HUDEP-2 (cell line): ENCODE data around the gene SMAD3.

Experiments
- DNase-seq, 76 experiments: peaks; one replicate each; lab custom pipeline; 2025; ENCODE audit not compliant: unreplicated experiment in 76 of 76; lab: John Stamatoyannopoulos, UW

SMAD3 gene

GRCh38 chr15:67080118-67080899 is 14.9 kb downstream of the SMAD3 start:
- peak in 7 of 76 experiments; percentile 8 to 34 (median 24) for DNase-seq

GRCh38 chr15:67080900-67081431 is 15.6 kb downstream of the SMAD3 start:
- peak in 67 of 76 experiments; percentile 15 to 75 (median 49) for DNase-seq

DNA sequence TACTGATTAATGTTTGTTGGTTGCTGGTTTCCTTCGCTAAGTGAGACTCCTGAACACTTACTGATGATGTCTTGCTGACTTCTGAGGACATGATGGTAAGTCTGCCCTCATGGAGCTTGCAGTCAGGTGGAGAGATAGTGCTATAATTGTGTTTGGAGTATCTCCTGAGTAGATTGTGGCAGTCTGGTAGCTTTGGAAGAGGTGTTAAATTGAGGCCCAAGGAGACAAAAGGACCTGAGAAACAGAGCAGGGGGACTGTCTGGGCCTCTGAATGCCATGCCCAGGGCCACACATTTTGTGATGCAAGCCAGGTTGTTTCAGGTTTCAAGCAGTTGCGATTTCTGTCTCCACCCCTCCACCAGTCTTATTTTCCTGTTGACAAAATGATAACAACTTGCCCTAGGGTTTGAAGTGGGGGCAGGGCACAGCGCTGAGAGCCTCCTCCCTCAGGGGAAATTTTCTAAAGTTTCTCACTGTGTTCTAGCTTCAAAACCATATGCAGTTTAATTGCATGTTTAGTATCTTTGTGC is 16.7 kb downstream of the SMAD3 start:
- DNase-seq: peak in 46 of 76 experiments; percentile 10 to 66 (median 34)

- no peak for DNase-seq
Measured at GRCh38 chr15:67083135-67083762, 17.8 kb downstream of the SMAD3 start.

GRCh38 chr15:67084561-67084960 is 19.2 kb downstream of the SMAD3 start:
- no peak for DNase-seq

DNA sequence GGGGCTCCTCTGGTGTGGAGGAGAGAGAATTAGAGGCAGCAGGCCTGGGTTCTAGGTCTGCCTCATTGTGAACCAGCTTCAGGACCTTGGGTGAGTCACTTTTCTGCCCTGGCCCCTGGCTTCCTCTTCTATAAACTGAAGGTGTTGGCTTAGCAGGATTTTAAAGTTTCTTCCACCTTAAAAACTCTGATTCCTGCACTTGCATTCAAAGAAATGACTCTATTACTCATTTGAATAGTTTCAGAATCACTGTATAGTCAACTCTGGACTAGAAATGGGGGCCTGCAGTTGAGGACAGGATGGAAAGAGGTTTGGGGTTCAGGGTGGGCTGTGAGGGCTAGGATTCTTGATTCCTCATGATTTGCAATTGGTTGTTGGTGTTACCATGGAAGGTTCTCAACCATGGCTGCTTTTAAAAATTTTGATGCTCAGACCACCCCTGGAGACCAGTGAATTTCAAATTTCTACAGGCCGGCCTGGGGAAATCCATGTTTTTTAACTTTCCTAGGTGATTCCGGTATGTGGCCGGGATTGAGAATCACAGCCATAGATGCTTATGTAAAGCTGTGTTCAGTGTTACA is 19.9 kb downstream of the SMAD3 start:
- no peak for DNase-seq

DNA sequence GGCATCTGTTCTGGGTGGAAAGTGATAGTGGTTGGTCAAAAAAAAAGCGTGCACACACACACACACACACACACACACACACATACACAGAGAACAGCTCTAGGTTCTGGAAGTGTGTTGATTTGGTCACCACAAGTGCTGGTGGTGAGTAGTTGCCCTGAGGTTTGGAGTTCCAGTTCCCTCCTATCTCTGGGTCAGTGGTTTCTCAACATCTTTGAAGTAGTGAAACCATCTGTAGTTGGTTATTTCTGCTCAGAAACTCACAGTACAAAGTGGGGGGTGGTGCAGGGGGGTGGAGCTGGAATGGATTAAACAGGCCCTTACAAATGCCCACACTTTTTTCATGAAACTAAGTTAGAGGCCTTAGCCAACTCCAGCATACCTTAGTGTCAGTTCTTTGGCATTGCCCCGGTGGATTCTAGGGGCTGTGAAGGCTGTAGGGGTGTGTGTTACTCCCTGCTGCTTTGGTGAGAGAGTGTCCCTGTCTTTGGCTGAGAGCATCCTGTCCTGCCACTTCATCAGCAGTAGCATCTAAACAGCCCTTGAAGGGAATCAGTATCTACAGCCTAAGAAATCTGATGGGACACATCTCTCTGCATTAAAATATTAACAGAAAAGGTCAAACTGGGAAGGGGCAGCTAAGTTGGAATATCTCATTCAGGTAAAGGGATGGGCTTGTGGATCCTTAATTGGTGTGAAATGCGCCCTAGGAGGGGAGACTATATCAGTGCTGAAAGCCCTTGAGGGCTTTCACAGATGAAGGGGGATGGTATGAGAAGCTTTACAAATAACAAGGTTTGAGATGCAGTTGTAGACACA is 20.6 kb downstream of the SMAD3 start:
- no peak for DNase-seq

- no peak for DNase-seq
Measured at GRCh38 chr15:67086637-67086914, 21.2 kb downstream of the SMAD3 start.

DNA sequence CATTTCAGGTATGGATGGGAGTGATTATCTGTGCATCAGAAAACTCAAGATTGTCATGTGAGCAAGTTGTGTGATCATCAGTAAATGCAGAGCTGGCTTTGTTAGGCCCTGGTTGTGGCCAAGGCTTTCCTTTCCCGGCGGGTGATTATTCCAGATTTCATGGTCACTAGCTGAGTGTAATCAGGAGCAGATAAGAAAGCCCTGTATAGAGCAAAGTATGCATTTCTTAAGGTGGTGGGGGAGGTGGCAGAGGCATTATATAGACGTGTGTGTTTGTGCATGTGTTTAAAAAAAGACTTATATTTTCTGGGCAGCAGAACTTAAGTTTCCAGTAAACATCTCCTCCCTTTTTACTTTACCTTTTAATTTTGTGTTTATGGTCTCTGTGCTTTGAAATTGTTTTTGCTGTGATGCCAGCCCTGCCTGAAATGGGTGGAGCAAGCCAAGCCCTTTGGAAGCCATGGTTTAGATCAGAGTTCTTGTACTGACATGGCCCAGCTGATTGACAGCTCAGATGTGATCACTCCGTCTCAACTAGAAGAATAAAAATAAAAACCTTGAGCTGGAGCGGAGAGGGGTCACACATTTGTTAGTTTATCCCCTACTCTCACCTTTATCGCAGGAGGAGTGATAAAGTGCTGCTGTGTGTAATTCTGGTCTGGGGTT is 22.2 kb downstream of the SMAD3 start:
- peak in 2 of 76 experiments; percentile 6 to 26 for DNase-seq

DNA sequence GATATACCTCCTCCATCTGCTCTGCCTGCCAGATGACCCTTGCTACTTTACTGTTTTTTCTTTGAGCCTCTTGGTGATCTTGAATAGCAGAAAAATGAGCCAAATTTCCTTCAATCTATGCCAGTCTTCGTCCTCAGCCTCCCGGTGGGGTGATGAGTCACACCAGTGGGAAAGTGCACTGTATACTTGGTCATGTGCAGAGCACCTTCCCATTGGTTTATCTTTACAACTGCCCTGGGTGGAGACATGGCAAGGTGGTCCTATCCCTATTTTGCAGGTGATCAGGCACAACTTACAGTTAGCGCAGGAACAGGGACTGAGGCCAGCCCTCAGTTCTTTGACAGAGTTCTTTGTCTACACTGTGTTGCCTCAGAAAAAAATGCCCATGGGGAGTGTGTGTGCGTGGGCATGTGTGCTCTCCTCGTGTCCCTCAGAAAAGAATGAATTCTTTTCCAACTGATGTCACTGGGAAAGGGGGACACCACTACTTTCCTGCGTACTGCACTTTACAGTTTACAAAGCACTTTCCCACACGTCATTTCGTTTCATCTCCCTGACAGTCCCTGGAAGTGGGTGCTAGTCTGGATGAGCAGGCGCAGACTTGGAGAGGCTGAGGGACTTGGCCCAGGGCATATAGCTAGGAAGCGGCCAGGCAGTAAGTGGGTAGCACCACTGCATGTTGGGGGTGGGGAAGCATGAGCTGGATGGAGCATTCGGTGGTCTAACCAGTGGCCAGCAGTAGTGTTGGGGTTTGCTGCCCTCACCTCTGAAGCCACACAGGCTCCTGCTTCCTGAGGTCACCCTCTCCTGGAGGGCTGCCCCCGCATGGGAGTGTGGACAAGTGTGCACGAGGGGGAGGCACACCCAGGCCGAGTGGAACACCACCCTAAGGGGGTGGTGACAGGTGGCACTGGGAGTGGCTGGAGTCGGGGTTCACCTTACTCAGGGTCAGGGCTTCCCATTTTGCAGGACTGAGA is 24.1 kb downstream of the SMAD3 start:
- peak in 4 of 76 experiments; percentile 16 to 33 (median 20) for DNase-seq

DNA sequence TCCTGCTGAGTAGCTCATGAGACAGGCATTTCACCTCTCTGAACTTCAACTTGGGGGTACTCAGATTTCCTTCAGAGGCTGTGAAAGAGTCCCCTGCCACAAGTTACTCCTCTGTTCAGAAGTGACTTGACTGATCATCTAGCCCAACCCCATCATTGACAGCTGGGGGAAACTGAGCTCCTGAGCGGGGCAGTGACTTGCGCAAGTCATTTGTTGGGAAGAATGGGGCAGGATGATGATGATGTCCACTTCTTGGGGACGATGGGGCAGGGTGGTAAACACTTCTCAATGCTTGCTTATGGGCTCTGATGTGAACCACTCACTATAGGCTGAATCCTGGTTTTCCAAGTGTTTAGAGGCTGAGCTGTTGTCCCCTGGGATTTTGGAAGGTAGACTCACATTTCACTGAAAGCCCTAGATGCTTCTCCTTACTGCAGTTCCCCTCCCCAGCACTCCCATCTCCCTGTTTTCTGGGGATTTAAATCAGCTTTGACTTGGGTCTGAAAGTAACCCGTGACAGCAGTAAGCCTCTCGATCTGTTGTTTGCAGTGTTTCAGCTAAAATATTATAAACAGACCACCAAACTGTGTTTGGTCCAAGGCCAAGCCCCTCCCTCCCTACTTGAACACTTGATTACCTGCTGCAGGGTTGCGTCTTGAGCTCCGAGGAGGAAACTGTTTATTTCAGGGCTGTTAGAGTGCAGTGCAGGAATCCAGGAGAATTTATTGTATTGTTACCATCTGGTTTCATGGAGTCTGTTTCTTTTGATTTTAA is 25.1 kb downstream of the SMAD3 start:
- DNase-seq: peak in 2 of 76 experiments; percentile 27 to 43

DNA sequence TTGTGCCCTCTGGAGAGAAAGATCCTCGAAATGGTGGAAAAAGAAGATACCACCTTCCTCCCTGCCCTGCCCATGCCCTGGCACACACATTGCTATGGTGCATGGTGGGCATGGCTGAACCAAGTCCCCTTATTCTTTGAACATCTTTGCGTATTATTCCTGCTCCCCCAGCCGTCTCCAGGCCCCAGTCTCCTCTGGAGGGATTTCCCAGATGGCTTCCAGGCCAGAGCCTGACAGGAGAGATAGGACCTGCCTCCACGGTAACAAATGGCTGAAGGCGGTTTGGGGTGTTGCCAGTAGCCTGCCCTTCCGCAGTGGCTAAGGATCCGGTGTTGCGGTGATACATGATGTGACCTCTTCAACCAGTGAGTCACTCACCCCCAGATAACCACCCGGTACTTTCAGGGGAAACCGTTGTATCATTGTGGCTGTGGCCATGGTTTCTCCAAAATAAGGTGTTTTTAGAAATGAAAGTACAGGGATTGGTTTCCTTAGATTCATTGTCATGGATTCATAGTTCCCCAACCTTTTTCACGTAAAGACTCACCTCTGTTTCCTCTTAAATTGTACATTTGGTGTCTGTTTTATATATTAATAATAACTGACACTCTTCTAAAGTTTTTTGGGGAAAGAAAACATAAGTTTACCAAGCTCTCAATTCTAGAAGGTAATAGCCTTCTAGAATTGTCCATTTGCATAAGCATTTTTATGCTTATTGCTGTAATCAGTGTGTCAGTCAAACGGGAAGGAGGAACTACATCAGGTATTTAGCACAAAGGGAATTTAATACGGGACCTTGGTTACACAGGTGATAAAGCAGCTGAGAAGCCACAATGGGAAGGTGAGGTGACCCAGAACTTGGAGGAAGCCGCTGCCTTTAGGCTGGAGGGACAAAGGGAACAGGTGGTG is 25.9 kb downstream of the SMAD3 start:
- DNase-seq: peak in 74 of 76 experiments; percentile 36 to 97 (median 90)

GRCh38 chr15:67091980-67092677 is 26.7 kb downstream of the SMAD3 start:
- peak in 4 of 76 experiments; percentile 11 to 16 (median 15) for DNase-seq

GRCh38 chr15:67092752-67093503 is 27.5 kb downstream of the SMAD3 start:
- no peak for DNase-seq

DNA sequence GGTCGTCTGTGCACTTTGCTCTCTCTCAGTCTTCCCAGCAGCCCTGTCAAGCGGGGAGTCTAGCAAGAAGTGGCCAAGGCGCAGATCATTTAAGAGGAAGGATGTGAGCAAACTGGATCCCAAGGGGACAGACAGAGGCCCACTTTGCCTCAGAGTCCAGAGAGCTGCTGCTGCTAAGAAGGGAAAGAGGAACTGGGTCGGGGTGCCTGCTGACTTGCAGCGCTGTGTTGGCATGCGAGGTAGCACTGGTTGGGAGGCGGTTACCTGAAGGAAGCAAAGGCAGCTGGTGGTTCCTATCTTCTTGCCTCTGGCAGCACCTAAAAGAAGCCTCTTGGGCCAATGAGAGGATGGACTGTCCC is 28.1 kb downstream of the SMAD3 start:
- DNase-seq: no peak
